HFF-Myc (cell line): Measurements from ENCODE around the gene SYT6.

Experiments
- DNase-seq: peaks from one replicate; pipeline ENCODE4 v3.0.0-alpha.2; 2011; ENCODE audit warnings: low read depth; ENCODE audit errors: extremely low read depth
- H3K4me3 ChIP-seq: replicated peaks from 2 replicates; pipeline ENCODE4 v1.5.1; 2011; ENCODE audit warnings: low read depth, mild to moderate bottlenecking, control low read depth, low read length
- CTCF ChIP-seq: IDR thresholded peaks from 2 replicates; pipeline ENCODE4 v1.5.1; 2012; ENCODE audit warnings: mild to moderate bottlenecking, low read depth, low read length, control low read depth; ENCODE audit errors: missing control alignments

The SYT6 gene

GRCh38 chr1:114089502-114090138 lies 64.0 kb downstream of the SYT6 start:
- H3K4me3 ChIP-seq: no peak overlapping the region
- DNase-seq: no peak
- no peak for TF ChIP-seq CTCF

GRCh38 chr1:114088392-114089299 lies 65.0 kb downstream of the SYT6 start:
- no peak for TF ChIP-seq CTCF
- DNase-seq: no peak
- no peak overlapping the region for H3K4me3 ChIP-seq

GRCh38 chr1:114087495-114087894 lies 66.2 kb downstream of the SYT6 start:
- no peak overlapping the region for H3K4me3 ChIP-seq
- no peak for DNase-seq
- no peak for TF ChIP-seq CTCF

GRCh38 chr1:114086601-114087368 lies 66.9 kb downstream of the SYT6 start:
- no peak for DNase-seq
- no peak for TF ChIP-seq CTCF
- H3K4me3 ChIP-seq: no peak overlapping the region

GRCh38 chr1:114082867-114083585 lies 70.6 kb downstream of the SYT6 start:
- DNase-seq: no peak
- no peak overlapping the region for H3K4me3 ChIP-seq
- TF ChIP-seq CTCF: no peak

GRCh38 chr1:114082304-114082630 lies 71.4 kb downstream of the SYT6 start:
- no peak for DNase-seq
- no peak for TF ChIP-seq CTCF
- H3K4me3 ChIP-seq: no peak overlapping the region
